Sigmoid colon (tissue), 7 donors: Measurements from ENCODE around the gene DCAF7. TPM values are rescaled to one million over a fixed set of nuclear protein-coding genes. Genes with fewer than 3 reads are reported as not detected.

Experiments
- DNase-seq: peaks from one replicate; pipeline ENCODE4 v3.0.0-alpha.2; 2019
- H3K27ac ChIP-seq, 4 donors: fragments of 200-600 bp; sonication (generic); one replicate each; pipeline ENCODE4 v1.5.1; 2016 to 2019; ENCODE audit warnings: mild to moderate bottlenecking in 1 of 4
- H3K27me3 ChIP-seq, 3 donors: fragments of 200-600 bp; sonication (generic); one replicate each; pipeline ENCODE4 v1.5.1; 2019; ENCODE audit warnings: mild to moderate bottlenecking in 1 of 3
- H3K36me3 ChIP-seq, 4 donors: fragments of 200-600 bp; sonication (generic); one replicate each; pipeline ENCODE4 v1.5.1; 2016 to 2019
- H3K4me1 ChIP-seq, 4 donors: fragments of 200-600 bp; sonication (generic); one replicate each; pipeline ENCODE4 v1.5.1; 2017 to 2019
- H3K4me3 ChIP-seq, 4 donors: fragments of 200-600 bp; sonication (generic); one replicate each; pipeline ENCODE4 v1.5.1; 2017 to 2019; ENCODE audit warnings: mild to moderate bottlenecking in 2 of 4, moderate library complexity in 1 of 4
- H3K9me3 ChIP-seq, 4 donors: fragments of 200-600 bp in 3 of 4; sonication (generic) in 3 of 4; one replicate each; pipeline versions ENCODE4 v1.5.1 to v1.6.1; 2013 to 2019
- CTCF ChIP-seq, 4 experiments: fragments of 450-650 bp in 3 of 4; fragments of 200-600 bp in 1 of 4; IDR thresholded peaks; one replicate each; pipeline ENCODE4 v1.5.1; 2016 to 2019; ENCODE audit warnings: antibody characterized with exemption in 4 of 4, mild to moderate bottlenecking in 3 of 4, moderate library complexity in 2 of 4
- EP300 ChIP-seq, 4 donors: sonication (generic); formaldehyde crosslinking; IDR thresholded peaks; one replicate each; pipeline ENCODE4 v1.6.1; 2017; ENCODE audit warnings: antibody characterized with exemption in 4 of 4
- POLR2A ChIP-seq, 2 donors: fragments of 450-650 bp; IDR thresholded peaks; one replicate each; pipeline ENCODE4 v1.6.1; 2016; ENCODE audit warnings: antibody characterized with exemption in 2 of 2, mild to moderate bottlenecking in 2 of 2, moderate library complexity in 2 of 2
- POLR2AphosphoS5 ChIP-seq, 4 donors: sonication (generic); formaldehyde crosslinking; IDR thresholded peaks; one replicate each; pipeline ENCODE4 v1.6.1; 2017; ENCODE audit warnings: antibody characterized with exemption in 4 of 4
- whole genome bisulfite sequencing, 2 donors: extraction: QIAGEN DNeasy Blood & Tissue Kit; methylation state at CpG; one replicate each; pipeline ENCODE4 v1.1.7; 2013; 5-methylcytosine and 5-hydroxymethylcytosine counted together
- intact Hi-C: fragments of 100-400 bp; cut with DNase I; formaldehyde crosslinking; loops from one replicate; pipeline ENCODE4 v1.15.1; 2023
- polyA plus RNA-seq, 3 donors: library from polyadenylated mRNA; stranded (reverse); fragments of 200-250 nt; gene quantifications; one replicate each; pipeline ENCODE4 v1.2.3, GENCODE V29; 2013
- total RNA-seq, 4 donors: library from RNA; depleted of rRNA; stranded (reverse); fragments of >200 nt; gene quantifications; one replicate each; pipeline ENCODE4 v1.1.0, GENCODE V29; 2016
- donor health status: healthy with polysubstance abuse.
- donor health status: Bipolar disorder and iron deficiency.
- donor health status: healthy.

DCAF7 gene
- total and polyA plus RNA-seq, 7 donors: 14.4 to 34.6 (median 23.1) TPM

GRCh38 chr17:63506627-63507026 lies 43.6 kb upstream of the DCAF7 start:
- Histone ChIP-seq H3K27me3 (peaks cover 0 to 25% (median 0%) of the 10 kb centered on the region in 3 donors), H3K4me3 (no peak overlapping the region), H3K9me3 (no peaks in the 10 kb centered on the region), H3K27ac (no peak overlapping the region), H3K4me1 (no peaks in the 10 kb centered on the region), H3K36me3 (no peaks in the 10 kb centered on the region)
- no peak for DNase-seq
- 94 to 96% methylated on average over 3 of the region's 3 CpGs for WGBS, 2 donors
- intact Hi-C loops: no loop called here
- TF ChIP-seq POLR2A (IDR thresholded peaks at IDR 0.05): no peak
- no peak for TF ChIP-seq CTCF (IDR thresholded peaks at IDR 0.05)
- no peak for TF ChIP-seq POLR2AphosphoS5 (IDR thresholded peaks at IDR 0.05)
- TF ChIP-seq EP300 (IDR thresholded peaks at IDR 0.05): no peak

GRCh38 chr17:63511331-63511730 lies 38.9 kb upstream of the DCAF7 start:
- no peak for DNase-seq
- 94 to 95% methylated on average over 8 of the region's 8 CpGs for WGBS, 2 donors
- H3K4me3 ChIP-seq: no peak overlapping the region
- no peak overlapping the region for H3K27ac ChIP-seq
- H3K9me3 ChIP-seq: no peaks in the 10 kb centered on the region
- H3K4me1 ChIP-seq: no peaks in the 10 kb centered on the region
- peaks cover 0 to 3% (median 0%) of the 10 kb centered on the region in 3 donors for H3K27me3 ChIP-seq
- TF ChIP-seq POLR2A (IDR thresholded peaks at IDR 0.05) (no peak), CTCF (IDR thresholded peaks at IDR 0.05) (no peak), POLR2AphosphoS5 (IDR thresholded peaks at IDR 0.05) (no peak), EP300 (IDR thresholded peaks at IDR 0.05) (no peak)
- intact Hi-C loops: no loop called here
- no peaks in the 10 kb centered on the region for H3K36me3 ChIP-seq

- DNase-seq: no peak
- H3K27me3 ChIP-seq: peaks cover 0 to 3% (median 0%) of the 10 kb centered on the region in 3 donors
- no peak overlapping the region for H3K27ac ChIP-seq
- no peaks in the 10 kb centered on the region for H3K4me1 ChIP-seq
- no peak for TF ChIP-seq POLR2AphosphoS5 (IDR thresholded peaks at IDR 0.05)
- no peak for TF ChIP-seq POLR2A (IDR thresholded peaks at IDR 0.05)
- no peak for TF ChIP-seq EP300 (IDR thresholded peaks at IDR 0.05)
- no peak for TF ChIP-seq CTCF (IDR thresholded peaks at IDR 0.05)
- intact Hi-C loops: no loop called here
- no peaks in the 10 kb centered on the region for H3K9me3 ChIP-seq
- no peak overlapping the region for H3K4me3 ChIP-seq
- 65 to 80% methylated on average over 3 of the region's 3 CpGs for WGBS, 2 donors
- no peaks in the 10 kb centered on the region for H3K36me3 ChIP-seq
Observed at GRCh38 chr17:63512388-63512787, 37.9 kb upstream of the DCAF7 start.

- Histone ChIP-seq H3K36me3 (no peaks in the 10 kb centered on the region), H3K4me1 (no peaks in the 10 kb centered on the region), H3K9me3 (no peaks in the 10 kb centered on the region), H3K27me3 (peaks cover 0 to 1% (median 0%) of the 10 kb centered on the region in 3 donors), H3K27ac (no peak overlapping the region), H3K4me3 (no peak overlapping the region)
- intact Hi-C loops: no loop called here
- 47 to 77% methylated on average over 7 of the region's 7 CpGs for WGBS, 2 donors
- TF ChIP-seq POLR2A (IDR thresholded peaks at IDR 0.05): no peak
- no peak for TF ChIP-seq EP300 (IDR thresholded peaks at IDR 0.05)
- no peak for TF ChIP-seq POLR2AphosphoS5 (IDR thresholded peaks at IDR 0.05)
- no peak for TF ChIP-seq CTCF (IDR thresholded peaks at IDR 0.05)
- no peak for DNase-seq
Observed at GRCh38 chr17:63512896-63513644, 37.2 kb upstream of the DCAF7 start.
